ENCODE measurements around the gene WIPF1. TPM values are rescaled to one million over a fixed set of nuclear protein-coding genes. Genes with fewer than 3 reads are reported as not detected.

The WIPF1 gene
- 154 TPM for polyA plus RNA-seq (2013)

- Histone ChIP-seq H3K4me3 (ENCODE audit: control insufficient read depth in 1 of 7, extremely low read depth in 1 of 7, insufficient read depth in 4 of 7, low read depth in 2 of 7, low read length in 6 of 7) (peak within 1 kb of the TSS; percentile 32 to 88 (median 82)), H3K9me3 (ENCODE audit: control extremely low read depth in 1 of 5, control insufficient read depth in 4 of 5, insufficient read depth in 2 of 5, low read depth in 1 of 5, low read length in 4 of 5) (no peaks in the 10 kb centered on the region), H3K36me3 (ENCODE audit: control insufficient read depth in 4 of 4, insufficient read depth in 4 of 4, low read length in 3 of 4) (peaks cover 0 to 20% (median 1%) of the 10 kb centered on the region in 4 experiments), H3K27ac (ENCODE audit: insufficient read depth in 1 of 2, low read depth in 1 of 2, low read length in 2 of 2, poor library complexity in 1 of 2, severe bottlenecking in 2 of 2) (peak within 1 kb of the TSS; percentile 97 to 99), H3K27me3 (replicated peaks in 2 of 5; ENCODE audit: control insufficient read depth in 4 of 5, insufficient read depth in 5 of 5, low read length in 4 of 5) (no peaks in the 10 kb centered on the region), H3K4me1 (ENCODE audit: control extremely low read depth in 1 of 4, control insufficient read depth in 4 of 4, insufficient read depth in 4 of 4, low read length in 3 of 4) (peaks cover 46 to 79% (median 65%) of the 10 kb centered on the region in 4 experiments)
- POLR2A ChIA-PET = interaction anchor here (0.5 to 1.7 kb wide), 3 partner anchors 11 to 35 kb away, joined by 3 to 5 read pairs (median 3); no protein-coding TSS in a partner anchor
- DNase-seq = peak; percentile 94 to 97 (median 95)
- CTCF ChIA-PET = interaction anchor here (1.1 to 32.4 kb wide), 9 partner anchors 12 to 95 kb away, joined by 3 to 569 read pairs (median 6); no protein-coding TSS in a partner anchor
- 0% methylated on average over 4 of the region's 6 CpGs for WGBS (ENCODE audit: insufficient coverage)
These were observed at the start of gene WIPF1 for GRCh38 chr2:174597345-174598047. TSS of gene WIPF1 (minus strand) at chr2:174597804. CDS start at chr2:174585573, 12,231 bp downstream.

GRCh38 chr2:174645296-174645695, 47.7 kb upstream of the WIPF1 start:
- Histone ChIP-seq H3K36me3 (ENCODE audit: control insufficient read depth in 4 of 4, insufficient read depth in 4 of 4, low read length in 3 of 4) (no peaks in the 10 kb centered on the region), H3K27me3 (replicated peaks in 2 of 5; ENCODE audit: control insufficient read depth in 4 of 5, insufficient read depth in 5 of 5, low read length in 4 of 5) (no peaks in the 10 kb centered on the region), H3K4me1 (ENCODE audit: control extremely low read depth in 1 of 4, control insufficient read depth in 4 of 4, insufficient read depth in 4 of 4, low read length in 3 of 4) (peaks cover 0 to 9% (median 3%) of the 10 kb centered on the region in 4 experiments), H3K4me3 (ENCODE audit: control insufficient read depth in 1 of 7, extremely low read depth in 1 of 7, insufficient read depth in 4 of 7, low read depth in 2 of 7, low read length in 6 of 7) (no peak overlapping the region), H3K9me3 (ENCODE audit: control extremely low read depth in 1 of 5, control insufficient read depth in 4 of 5, insufficient read depth in 2 of 5, low read depth in 1 of 5, low read length in 4 of 5) (peaks cover 0 to 10% (median 3%) of the 10 kb centered on the region in 5 experiments), H3K27ac (ENCODE audit: insufficient read depth in 1 of 2, low read depth in 1 of 2, low read length in 2 of 2, poor library complexity in 1 of 2, severe bottlenecking in 2 of 2) (no peak overlapping the region)
- ChIA-PET CTCF (interaction anchor here (1.2 to 2.0 kb wide), 2 partner anchors 9 to 42 kb away, joined by 4 read pairs; no protein-coding TSS in a partner anchor), POLR2A (no interaction called here)
- DNase-seq = no peak
- whole genome bisulfite sequencing (ENCODE audit: insufficient coverage) = no CpG with 5 or more reads among the region's 2 CpGs

- Histone ChIP-seq H3K27me3 (replicated peaks in 2 of 5; ENCODE audit: control insufficient read depth in 4 of 5, insufficient read depth in 5 of 5, low read length in 4 of 5) (no peaks in the 10 kb centered on the region), H3K9me3 (ENCODE audit: control extremely low read depth in 1 of 5, control insufficient read depth in 4 of 5, insufficient read depth in 2 of 5, low read depth in 1 of 5, low read length in 4 of 5) (peaks cover 0 to 9% (median 2%) of the 10 kb centered on the region in 5 experiments), H3K27ac (ENCODE audit: insufficient read depth in 1 of 2, low read depth in 1 of 2, low read length in 2 of 2, poor library complexity in 1 of 2, severe bottlenecking in 2 of 2) (no peak overlapping the region), H3K4me3 (ENCODE audit: control insufficient read depth in 1 of 7, extremely low read depth in 1 of 7, insufficient read depth in 4 of 7, low read depth in 2 of 7, low read length in 6 of 7) (no peak overlapping the region), H3K4me1 (ENCODE audit: control extremely low read depth in 1 of 4, control insufficient read depth in 4 of 4, insufficient read depth in 4 of 4, low read length in 3 of 4) (peaks cover 0 to under 1% (median 0%) of the 10 kb centered on the region in 4 experiments), H3K36me3 (ENCODE audit: control insufficient read depth in 4 of 4, insufficient read depth in 4 of 4, low read length in 3 of 4) (no peaks in the 10 kb centered on the region)
- DNase-seq = no peak
- ChIA-PET CTCF (interaction anchor here (1.0 to 2.0 kb wide), 4 partner anchors 10 to 67 kb away, joined by 3 to 4 read pairs (median 4); no protein-coding TSS in a partner anchor), POLR2A (no interaction called here)
- WGBS (ENCODE audit: insufficient coverage) = no CpG with 5 or more reads among the region's 1 CpG
These were observed 46.8 kb upstream of the WIPF1 start for GRCh38 chr2:174644406-174644805.

- Histone ChIP-seq H3K4me1 (ENCODE audit: control extremely low read depth in 1 of 4, control insufficient read depth in 4 of 4, insufficient read depth in 4 of 4, low read length in 3 of 4) (no peaks in the 10 kb centered on the region), H3K27me3 (replicated peaks in 2 of 5; ENCODE audit: control insufficient read depth in 4 of 5, insufficient read depth in 5 of 5, low read length in 4 of 5) (no peaks in the 10 kb centered on the region), H3K27ac (ENCODE audit: insufficient read depth in 1 of 2, low read depth in 1 of 2, low read length in 2 of 2, poor library complexity in 1 of 2, severe bottlenecking in 2 of 2) (no peak overlapping the region), H3K9me3 (ENCODE audit: control extremely low read depth in 1 of 5, control insufficient read depth in 4 of 5, insufficient read depth in 2 of 5, low read depth in 1 of 5, low read length in 4 of 5) (peaks cover 0 to 4% (median 0%) of the 10 kb centered on the region in 5 experiments), H3K4me3 (ENCODE audit: control insufficient read depth in 1 of 7, extremely low read depth in 1 of 7, insufficient read depth in 4 of 7, low read depth in 2 of 7, low read length in 6 of 7) (no peak overlapping the region), H3K36me3 (ENCODE audit: control insufficient read depth in 4 of 4, insufficient read depth in 4 of 4, low read length in 3 of 4) (no peaks in the 10 kb centered on the region)
- ChIA-PET POLR2A (no interaction called here), CTCF (interaction anchor here (1.0 to 1.6 kb wide), 3 partner anchors 9 to 68 kb away, joined by 3 to 8 read pairs (median 3); no protein-coding TSS in a partner anchor)
- no peak for DNase-seq
- WGBS (ENCODE audit: insufficient coverage) = 100% methylated on average over 4 of the region's 6 CpGs
These were observed 45.8 kb upstream of the WIPF1 start for GRCh38 chr2:174643356-174643755.

DNA sequence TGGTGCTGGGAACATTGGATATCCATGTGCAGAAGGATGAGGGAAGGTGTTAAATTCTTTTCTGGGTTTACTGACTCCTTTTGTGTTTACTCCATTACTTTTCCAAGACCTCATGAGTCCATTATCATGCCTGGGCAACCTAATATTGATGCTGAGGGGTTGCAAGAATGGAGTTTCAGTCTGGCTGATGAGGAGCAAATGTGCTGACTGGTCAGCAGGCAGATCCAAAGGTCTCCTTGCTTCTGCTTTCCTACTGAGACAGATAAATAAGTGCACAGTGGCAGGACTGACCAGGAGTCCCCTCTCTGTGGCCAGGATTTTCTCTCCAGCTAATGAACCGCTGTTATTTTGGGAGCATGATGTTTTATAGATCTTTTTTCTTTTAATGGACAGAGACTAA, 43.6 kb upstream of the WIPF1 start:
- CTCF ChIA-PET = no interaction called here
- POLR2A ChIA-PET = no interaction called here
- Histone ChIP-seq H3K27me3 (replicated peaks in 2 of 5; ENCODE audit: control insufficient read depth in 4 of 5, insufficient read depth in 5 of 5, low read length in 4 of 5) (no peaks in the 10 kb centered on the region), H3K4me1 (ENCODE audit: control extremely low read depth in 1 of 4, control insufficient read depth in 4 of 4, insufficient read depth in 4 of 4, low read length in 3 of 4) (peaks cover 0 to 3% (median 0%) of the 10 kb centered on the region in 4 experiments), H3K36me3 (ENCODE audit: control insufficient read depth in 4 of 4, insufficient read depth in 4 of 4, low read length in 3 of 4) (no peaks in the 10 kb centered on the region), H3K27ac (ENCODE audit: insufficient read depth in 1 of 2, low read depth in 1 of 2, low read length in 2 of 2, poor library complexity in 1 of 2, severe bottlenecking in 2 of 2) (no peak overlapping the region), H3K9me3 (ENCODE audit: control extremely low read depth in 1 of 5, control insufficient read depth in 4 of 5, insufficient read depth in 2 of 5, low read depth in 1 of 5, low read length in 4 of 5) (peaks cover 0 to 4% (median 0%) of the 10 kb centered on the region in 5 experiments), H3K4me3 (ENCODE audit: control insufficient read depth in 1 of 7, extremely low read depth in 1 of 7, insufficient read depth in 4 of 7, low read depth in 2 of 7, low read length in 6 of 7) (no peak overlapping the region)
- no CpG with 5 or more reads among the region's 1 CpG for WGBS (ENCODE audit: insufficient coverage)
- no peak for DNase-seq

DNA sequence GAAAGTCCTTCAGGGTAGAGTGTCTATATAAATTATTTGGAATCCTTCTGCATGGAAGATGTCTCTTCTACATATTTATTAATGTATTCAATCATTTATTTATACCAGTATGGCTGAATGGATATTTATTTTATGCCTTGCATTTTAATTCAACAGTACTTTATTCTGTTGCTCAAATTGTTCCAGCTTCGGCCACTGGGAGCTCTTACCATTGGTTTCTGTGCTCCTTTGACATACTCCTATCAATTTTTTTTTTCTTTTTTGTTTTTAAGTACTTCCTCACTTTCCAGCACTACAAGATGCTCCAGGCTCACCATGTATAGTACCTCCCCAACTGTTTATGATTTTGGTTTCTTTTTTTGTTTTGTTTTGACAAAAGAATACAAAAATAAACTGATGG, 39.4 kb upstream of the WIPF1 start:
- CTCF ChIA-PET = interaction anchor here (0.7 to 3.0 kb wide), 6 partner anchors 16 to 59 kb away, joined by 3 to 18 read pairs (median 3); no protein-coding TSS in a partner anchor
- POLR2A ChIA-PET = interaction anchor here (0.6 to 0.7 kb wide), 2 partner anchors 14 to 45 kb away, joined by 3 to 4 read pairs; no protein-coding TSS in a partner anchor
- WGBS (ENCODE audit: insufficient coverage) = no CpG with 5 or more reads among the region's 1 CpG
- Histone ChIP-seq H3K36me3 (ENCODE audit: control insufficient read depth in 4 of 4, insufficient read depth in 4 of 4, low read length in 3 of 4) (peaks cover 0 to 3% (median 0%) of the 10 kb centered on the region in 4 experiments), H3K27ac (ENCODE audit: insufficient read depth in 1 of 2, low read depth in 1 of 2, low read length in 2 of 2, poor library complexity in 1 of 2, severe bottlenecking in 2 of 2) (no peak overlapping the region), H3K4me3 (ENCODE audit: control insufficient read depth in 1 of 7, extremely low read depth in 1 of 7, insufficient read depth in 4 of 7, low read depth in 2 of 7, low read length in 6 of 7) (no peak overlapping the region), H3K9me3 (ENCODE audit: control extremely low read depth in 1 of 5, control insufficient read depth in 4 of 5, insufficient read depth in 2 of 5, low read depth in 1 of 5, low read length in 4 of 5) (no peaks in the 10 kb centered on the region), H3K27me3 (replicated peaks in 2 of 5; ENCODE audit: control insufficient read depth in 4 of 5, insufficient read depth in 5 of 5, low read length in 4 of 5) (no peaks in the 10 kb centered on the region), H3K4me1 (ENCODE audit: control extremely low read depth in 1 of 4, control insufficient read depth in 4 of 4, insufficient read depth in 4 of 4, low read length in 3 of 4) (peaks cover 13 to 41% (median 29%) of the 10 kb centered on the region in 4 experiments)
- DNase-seq = peak; percentile 21 to 51 (median 49)
